T-cell (primary cell): ENCODE results near the gene FYTTD1. TPM values are rescaled to one million over a fixed set of nuclear protein-coding genes. Genes with fewer than 3 reads are reported as not detected.

ENCODE experiments used
- ATAC-seq, 4 experiments: fragments of 200-7000 bp in 3 of 4; fragments of 150-1000 bp in 1 of 4; cut with Tn5 transposase; replicated peaks in 1 of 4; 1 replicate in 3 of 4; 2 replicates in 1 of 4; pipeline ENCODE4 v1.10.0; 2021; ENCODE audit warnings: moderate library complexity in 3 of 4, mild to moderate bottlenecking in 2 of 4, moderate number of reproducible peaks in 1 of 4
- CTCF ChIA-PET, 2 donors: fragments of 300-600 bp; sonication (Branson Sonifier 250); formaldehyde crosslinking; loops; one replicate each; lab custom pipeline; 2022; ENCODE audit warnings: antibody characterized with exemption in 2 of 2; lab: Charles Lee
- POLR2A ChIA-PET, 2 donors: fragments of 300-600 bp; sonication (Branson Sonifier 250); formaldehyde crosslinking; loops; one replicate each; lab custom pipeline; 2022; ENCODE audit warnings: antibody characterized with exemption in 2 of 2; lab: Charles Lee
- DNase-seq, 35 experiments: peaks; one replicate each; pipeline versions ENCODE4 v3.0.0 to v3.0.0-alpha.2; 2013 to 2023
- H3K27ac ChIP-seq: one replicate; pipeline ENCODE4 v1.5.1; 2013; ENCODE audit warnings: low read length
- H3K27me3 ChIP-seq, 2 experiments: replicated peaks in 1 of 2; 1 replicate in 1 of 2; 2 replicates in 1 of 2; pipeline versions ENCODE4 v1.6.1 to v1.7.0; 2013; ENCODE audit warnings: low read length in 1 of 2, mixed read lengths in 1 of 2; ENCODE audit not compliant: control insufficient read depth in 2 of 2, insufficient read depth in 2 of 2; ENCODE audit errors: extremely low read depth in 1 of 2
- H3K36me3 ChIP-seq, 2 donors: 1 replicate in 1 of 2; 2 replicates in 1 of 2; pipeline versions ENCODE4 v1.6.1 to v1.7.0; 2013; ENCODE audit warnings: low read length in 1 of 2; ENCODE audit not compliant: control insufficient read depth in 2 of 2, insufficient read depth in 1 of 2; ENCODE audit errors: extremely low read depth in 1 of 2
- H3K4me1 ChIP-seq, 2 experiments: 1 replicate in 1 of 2; 2 replicates in 1 of 2; pipeline versions ENCODE4 v1.6.1 to v1.7.0; 2013; ENCODE audit warnings: low read length in 2 of 2, mixed read lengths in 1 of 2; ENCODE audit not compliant: insufficient read depth in 2 of 2, control insufficient read depth in 1 of 2; ENCODE audit errors: extremely low read depth in 1 of 2
- H3K4me3 ChIP-seq, 2 donors: 1 replicate in 1 of 2; 2 replicates in 1 of 2; pipeline versions ENCODE4 v1.5.1 to v1.7.0; 2013; ENCODE audit warnings: mild to moderate bottlenecking in 2 of 2, low read length in 1 of 2, moderate library complexity in 1 of 2; ENCODE audit not compliant: control insufficient read depth in 1 of 2; ENCODE audit errors: extremely low read depth in 1 of 2
- H3K9me3 ChIP-seq: 2 replicates; pipeline ENCODE4 v1.7.0; 2013
- H3K27ac Mint-ChIP-seq, 2 donors: one replicate each; pipeline ENCODE4 v1.8.0; 2020 to 2021; ENCODE audit warnings: mild to moderate bottlenecking in 2 of 2, mixed read lengths in 2 of 2
- H3K27me3 Mint-ChIP-seq, 2 donors: one replicate each; pipeline ENCODE4 v1.8.0; 2021 to 2022; ENCODE audit warnings: mixed read lengths in 2 of 2
- H3K36me3 Mint-ChIP-seq: one replicate; pipeline ENCODE4 v1.8.0; 2021; ENCODE audit warnings: mixed read lengths
- H3K4me1 Mint-ChIP-seq, 3 donors: one replicate each; pipeline ENCODE4 v1.8.0; 2020 to 2022; ENCODE audit warnings: mixed read lengths in 3 of 3, mild to moderate bottlenecking in 1 of 3
- H3K4me3 Mint-ChIP-seq, 3 donors: one replicate each; pipeline ENCODE4 v1.8.0; 2020 to 2022; ENCODE audit warnings: mild to moderate bottlenecking in 3 of 3, mixed read lengths in 3 of 3, moderate library complexity in 3 of 3
- H3K9me3 Mint-ChIP-seq, 3 donors: one replicate each; pipeline ENCODE4 v1.8.0; 2020 to 2022; ENCODE audit warnings: mixed read lengths in 3 of 3
- WGBS: methylation state at CpG from one replicate; pipeline ENCODE4 v1.1.5; 2013; ENCODE audit warnings: missing lambda C conversion rate; ENCODE audit not compliant: insufficient coverage; 5-methylcytosine and 5-hydroxymethylcytosine counted together
- total RNA-seq, 35 experiments: library from RNA in 6 of 35; stranded (reverse) in 6 of 35; fragments of 120-200 nt in 1 of 35; gene quantifications; one replicate each; pipeline versions ENCODE4 v1.2.1 to v1.2.4 and lab custom pipeline; 2013 to 2026

The FYTTD1 gene
- total RNA-seq, 5 donors from 2014 or later (not counting 1 experiment from before 2014, with no cell fraction given), result 52.4 to 58.4 (median 55.6) TPM

- H3K4me1 ChIP-seq, result peaks cover 5 to 32% of the 10 kb centered on the region in 2 experiments
These were observed 1.4 kb downstream of the FYTTD1 start for GRCh38 chr3:197750858-197751737.

GRCh38 chr3:197752107-197752506, 2.4 kb downstream of the FYTTD1 start:
- no peaks in the 10 kb centered on the region for H3K9me3 ChIP-seq
- Mint-ChIP-seq H3K27ac (peak overlapping the region; percentile 78 to 85), H3K9me3 (no peaks in the 10 kb centered on the region), H3K27me3 (no peaks in the 10 kb centered on the region), H3K4me3 (peak overlapping the region; percentile 65 to 95 (median 67)), H3K36me3 (peaks cover 5% of the 10 kb centered on the region), H3K4me1 (peaks cover 63 to 65% (median 65%) of the 10 kb centered on the region in 3 donors)
- POLR2A ChIA-PET, result no interaction called here
- CTCF ChIA-PET, result no interaction called here
- DNase-seq (no peak), ATAC-seq (no peak)
- H3K4me1 ChIP-seq, result peaks cover 5 to 32% of the 10 kb centered on the region in 2 experiments
- H3K4me3 ChIP-seq, result no peak overlapping the region
- no peaks in the 10 kb centered on the region for H3K27me3 ChIP-seq
- no peak overlapping the region for H3K27ac ChIP-seq
- peaks cover 0 to 8% of the 10 kb centered on the region in 2 donors for H3K36me3 ChIP-seq
- WGBS, result 100% methylated on average over 1 of the region's 5 CpGs

More at GRCh38 chr3:197750858-197751737, 1.4 kb downstream of the FYTTD1 start:
- Histone ChIP-seq H3K9me3 (no peaks in the 10 kb centered on the region), H3K4me3 (peak overlapping the region; percentile 63 to 78), H3K27ac (peak overlapping the region; percentile 68), H3K36me3 (no peaks in the 10 kb centered on the region), H3K27me3 (no peaks in the 10 kb centered on the region)
- peak in 22 of 35 experiments; percentile 3 to 47 (median 16) for DNase-seq
- POLR2A ChIA-PET, result interaction anchor here (0.6 to 1.5 kb wide), 2 partner anchors 32 to 39 kb away, joined by 4 to 10 read pairs; no protein-coding TSS in a partner anchor
- Mint-ChIP-seq H3K27ac (peak overlapping the region; percentile 96 to 97), H3K4me3 (peak overlapping the region; percentile 92 to 95 (median 93)), H3K27me3 (no peaks in the 10 kb centered on the region), H3K4me1 (peaks cover 53 to 60% (median 56%) of the 10 kb centered on the region in 3 donors), H3K36me3 (peaks cover 1% of the 10 kb centered on the region), H3K9me3 (no peaks in the 10 kb centered on the region)
- CTCF ChIA-PET, result interaction anchor here in 1 of 2 donors (0.7 to 1.3 kb wide), 5 partner anchors 27 to 76 kb away, joined by 3 to 6 read pairs (median 4); partner anchors contain the start of gene LRCH3
- no peak for ATAC-seq
- WGBS, result 4% methylated on average over 13 of the region's 36 CpGs

- ATAC-seq, result no peak
- Histone ChIP-seq H3K27me3 (no peaks in the 10 kb centered on the region), H3K4me1 (peaks cover 5 to 32% of the 10 kb centered on the region in 2 experiments), H3K36me3 (peaks cover 0 to 13% of the 10 kb centered on the region in 2 donors), H3K27ac (no peak overlapping the region), H3K4me3 (no peak overlapping the region), H3K9me3 (no peaks in the 10 kb centered on the region)
- Mint-ChIP-seq H3K36me3 (peaks cover 5% of the 10 kb centered on the region), H3K27me3 (no peaks in the 10 kb centered on the region), H3K9me3 (no peaks in the 10 kb centered on the region), H3K27ac (peak overlapping the region; percentile 6 to 12), H3K4me1 (peaks cover 62 to 64% (median 64%) of the 10 kb centered on the region in 3 donors), H3K4me3 (peak overlapping the region in 1 of 3 donors; percentile 37)
- CTCF ChIA-PET, result interaction anchor here (0.5 to 1.0 kb wide), 4 partner anchors 10 to 25 kb away, joined by 3 to 5 read pairs (median 4); no protein-coding TSS in a partner anchor
- 80% methylated on average over 1 of the region's 3 CpGs for WGBS
- POLR2A ChIA-PET, result interaction anchor here in 1 of 2 donors (0.5 to 0.7 kb wide), 3 partner anchors 12 to 48 kb away, joined by 3 read pairs; no protein-coding TSS in a partner anchor
- DNase-seq, result peak in 1 of 35 experiments; percentile 22
These were observed 3.6 kb downstream of the FYTTD1 start for GRCh38 chr3:197753263-197753662.

DNA sequence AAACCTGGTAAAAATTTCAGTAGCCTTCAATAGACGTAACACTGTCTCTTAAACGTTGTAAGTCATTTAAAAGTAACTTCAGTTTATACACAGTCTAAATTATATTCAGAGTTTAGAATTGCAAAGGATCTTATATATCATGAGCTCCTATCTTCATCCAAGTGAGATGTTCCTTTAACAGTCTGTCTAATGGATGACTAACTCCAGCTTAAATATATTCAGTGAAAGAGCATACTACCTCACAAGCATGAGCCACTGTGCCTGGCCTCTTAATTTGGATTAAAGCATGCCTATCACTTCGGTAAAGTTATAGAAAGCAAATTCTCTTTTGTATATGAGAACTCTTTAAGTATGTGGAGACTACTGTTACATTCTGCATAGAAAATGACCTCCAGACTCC, 7.0 kb downstream of the FYTTD1 start:
- Histone ChIP-seq H3K4me3 (no peak overlapping the region), H3K4me1 (peaks cover 0 to 12% of the 10 kb centered on the region in 2 experiments), H3K27ac (no peak overlapping the region), H3K9me3 (no peaks in the 10 kb centered on the region), H3K27me3 (no peaks in the 10 kb centered on the region), H3K36me3 (peaks cover 0 to 27% of the 10 kb centered on the region in 2 donors)
- no CpG with 5 or more reads among the region's 3 CpGs for WGBS
- Mint-ChIP-seq H3K27me3 (no peaks in the 10 kb centered on the region), H3K27ac (no peak overlapping the region), H3K9me3 (no peaks in the 10 kb centered on the region), H3K36me3 (peaks cover 5% of the 10 kb centered on the region), H3K4me1 (peaks cover 40 to 43% (median 43%) of the 10 kb centered on the region in 3 donors), H3K4me3 (no peak overlapping the region)
- DNase-seq, result no peak
- ChIA-PET CTCF (interaction anchor here in 1 of 2 donors (0.7 kb wide), 1 partner anchor 12 kb away, joined by 4 read pairs; no protein-coding TSS in a partner anchor), POLR2A (interaction anchor here in 1 of 2 donors (0.7 to 1.0 kb wide), 2 partner anchors 22 to 29 kb away, joined by 3 read pairs; no protein-coding TSS in a partner anchor)
- ATAC-seq, result no peak

DNA sequence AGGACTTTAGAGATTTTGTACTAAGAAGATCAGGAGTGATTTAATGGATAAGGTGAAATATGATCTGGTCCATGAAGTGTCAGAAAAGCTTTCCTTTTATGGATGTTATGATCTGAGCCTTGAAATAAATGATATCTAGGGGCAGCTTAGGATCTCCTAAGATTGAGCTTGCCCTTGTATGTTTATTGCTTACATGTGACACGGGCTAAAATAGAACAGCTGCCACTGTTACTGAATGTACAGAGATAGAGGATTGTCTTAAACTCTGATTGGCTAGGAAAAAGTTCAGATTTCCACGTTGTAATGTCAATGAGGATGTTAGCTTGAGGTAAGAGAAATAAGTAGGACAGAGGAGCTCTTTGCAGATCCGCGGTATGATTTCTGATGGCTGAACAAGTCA, 8.8 kb downstream of the FYTTD1 start:
- DNase-seq (no peak), ATAC-seq (no peak)
- no peaks in the 10 kb centered on the region for H3K9me3 Mint-ChIP-seq
- H3K36me3 Mint-ChIP-seq, result peaks cover 7% of the 10 kb centered on the region
- CTCF ChIA-PET, result no interaction called here
- no peak overlapping the region for H3K27ac Mint-ChIP-seq
- H3K4me1 Mint-ChIP-seq, result peaks cover 24 to 28% (median 27%) of the 10 kb centered on the region in 3 donors
- peaks cover 0 to 7% of the 10 kb centered on the region in 2 experiments for H3K4me1 ChIP-seq
- H3K27me3 Mint-ChIP-seq, result no peaks in the 10 kb centered on the region
- POLR2A ChIA-PET, result no interaction called here
- H3K4me3 Mint-ChIP-seq, result no peak overlapping the region
- WGBS, result 98% methylated on average over 4 of the region's 4 CpGs
- H3K27ac ChIP-seq, result no peak overlapping the region
- H3K9me3 ChIP-seq, result no peaks in the 10 kb centered on the region
- H3K4me3 ChIP-seq, result no peak overlapping the region
- H3K36me3 ChIP-seq, result peaks cover 0 to 34% of the 10 kb centered on the region in 2 donors
- no peaks in the 10 kb centered on the region for H3K27me3 ChIP-seq

- Mint-ChIP-seq H3K27me3 (no peaks in the 10 kb centered on the region), H3K9me3 (no peaks in the 10 kb centered on the region), H3K4me1 (peaks cover 0 to 6% (median 3%) of the 10 kb centered on the region in 3 donors), H3K4me3 (no peak overlapping the region), H3K27ac (no peak overlapping the region), H3K36me3 (peaks cover 16% of the 10 kb centered on the region)
- Histone ChIP-seq H3K4me1 (no peaks in the 10 kb centered on the region), H3K27ac (no peak overlapping the region), H3K27me3 (no peaks in the 10 kb centered on the region), H3K36me3 (peaks cover 3 to 43% of the 10 kb centered on the region in 2 donors), H3K9me3 (no peaks in the 10 kb centered on the region), H3K4me3 (no peak overlapping the region)
- ATAC-seq (no peak), DNase-seq (no peak)
- POLR2A ChIA-PET, result interaction anchor here in 1 of 2 donors (0.6 kb wide), 1 partner anchor 13 kb away, joined by 4 read pairs; no protein-coding TSS in a partner anchor
- CTCF ChIA-PET, result interaction anchor here (0.6 to 1.2 kb wide), 2 partner anchors 63 to 1206 kb away, joined by 3 to 5 read pairs; no protein-coding TSS in a partner anchor
These were observed 12.1 kb downstream of the FYTTD1 start for GRCh38 chr3:197761784-197762183.
